Dedifferentiated amniotic fluid mesenchymal stem cell (primary cell): ENCODE results near the gene COG2.
"Not testable (repeated sequence)": the region's sequence is repeated elsewhere in the genome, so short reads cannot be mapped to it uniquely, and the experiment has no call there.

Experiments used
- DNase-seq: peaks from one replicate; pipeline ENCODE4 v3.0.0-alpha.2; 2016; ENCODE audit errors: extremely low spot score

COG2 gene

GRCh38 chr1:230627767-230628166 is 14.5 kb upstream of the COG2 start:
- DNase-seq, result no peak

- no peak for DNase-seq
Observed at GRCh38 chr1:230629511-230629910, 12.8 kb upstream of the COG2 start.

- DNase-seq, result no peak
Observed at GRCh38 chr1:230631477-230631876, 10.8 kb upstream of the COG2 start.

- no peak for DNase-seq
Observed at GRCh38 chr1:230632273-230632873, 9.9 kb upstream of the COG2 start.

- no peak for DNase-seq
Observed at GRCh38 chr1:230633469-230633868, 8.8 kb upstream of the COG2 start.

- no peak for DNase-seq
Observed at GRCh38 chr1:230634384-230634783, 7.9 kb upstream of the COG2 start.

- DNase-seq, result no peak
Observed at GRCh38 chr1:230636575-230637148, 5.6 kb upstream of the COG2 start.

- DNase-seq, result no peak
Observed at GRCh38 chr1:230639714-230640209, 2.5 kb upstream of the COG2 start.

- no peak for DNase-seq
Observed at GRCh38 chr1:230641346-230641745, 935 bp upstream of the COG2 start.

GRCh38 chr1:230641900-230642262 is 400 bp upstream of the COG2 start:
- DNase-seq, result no peak

GRCh38 chr1:230643908-230644307 is 1.6 kb downstream of the COG2 start:
- no peak for DNase-seq

- DNase-seq, result no peak
Observed at GRCh38 chr1:230646710-230647302, 4.5 kb downstream of the COG2 start.

GRCh38 chr1:230647321-230647720 is 5.0 kb downstream of the COG2 start:
- no peak for DNase-seq

GRCh38 chr1:230648114-230648513 is 5.8 kb downstream of the COG2 start:
- no peak for DNase-seq

GRCh38 chr1:230650300-230650699 is 8.0 kb downstream of the COG2 start:
- DNase-seq, result no peak

GRCh38 chr1:230651235-230651634 is 9.0 kb downstream of the COG2 start:
- no peak for DNase-seq

GRCh38 chr1:230656719-230657118 is 14.4 kb downstream of the COG2 start:
- DNase-seq, result not testable (repeated sequence)

GRCh38 chr1:230658103-230658502 is 15.8 kb downstream of the COG2 start:
- DNase-seq, result not testable (repeated sequence)

GRCh38 chr1:230658691-230659090 is 16.4 kb downstream of the COG2 start:
- DNase-seq, result no peak

GRCh38 chr1:230661976-230662375 is 19.7 kb downstream of the COG2 start:
- DNase-seq, result no peak

- no peak for DNase-seq
Observed at GRCh38 chr1:230668227-230668626, 25.9 kb downstream of the COG2 start.

GRCh38 chr1:230669543-230669942 is 27.3 kb downstream of the COG2 start:
- no peak for DNase-seq

GRCh38 chr1:230674581-230674980 is 32.3 kb downstream of the COG2 start:
- no peak for DNase-seq
